IMR-90 (cell line): ENCODE measurements around the gene KPNA3.

Experiments used
- CTCF ChIP-seq: conservative IDR thresholded peaks from 2 replicates; pipeline ENCODE4 v1.5.1; 2012; ENCODE audit warnings: mild to moderate bottlenecking, low read depth, low read length, improper control_type of control experiment
- POLR2A ChIP-seq: IDR thresholded peaks from 2 replicates; pipeline ENCODE4 v1.6.1; 2012; ENCODE audit warnings: mild to moderate bottlenecking, low read depth, low read length

GRCh38 chr13:49740870-49741269 is 51.6 kb downstream of the KPNA3 start:
- TF ChIP-seq POLR2A (no peak), CTCF (no peak)
